SHP77 (cell line): ENCODE measurements around the gene WTAP.
"Not testable (repeated sequence)": the region's sequence is repeated elsewhere in the genome, so short reads cannot be mapped to it uniquely, and the experiment has no call there.

ENCODE experiments used
- DNase-seq, 2 experiments: peaks; one replicate each; lab custom pipeline; 2025; lab: John Stamatoyannopoulos, UW

Gene WTAP

GRCh38 chr6:159729598-159730331 is 2.5 kb downstream of the WTAP start:
- DNase-seq = no peak

GRCh38 chr6:159730332-159730676 is 3.0 kb downstream of the WTAP start:
- DNase-seq = no peak

GRCh38 chr6:159732550-159732949 is 5.2 kb downstream of the WTAP start:
- not testable (repeated sequence) for DNase-seq

GRCh38 chr6:159733395-159733794 is 6.1 kb downstream of the WTAP start:
- not testable (repeated sequence) for DNase-seq

GRCh38 chr6:159736908-159737307 is 9.6 kb downstream of the WTAP start:
- DNase-seq = no peak

- no peak for DNase-seq
Observed at GRCh38 chr6:159739341-159739740, 12.0 kb downstream of the WTAP start.

GRCh38 chr6:159742165-159742564 is 14.9 kb downstream of the WTAP start:
- DNase-seq = no peak

GRCh38 chr6:159745081-159745480 is 17.8 kb downstream of the WTAP start:
- DNase-seq = no peak

GRCh38 chr6:159746759-159747158 is 19.5 kb downstream of the WTAP start:
- DNase-seq = no peak

- not testable (repeated sequence) for DNase-seq
Observed at GRCh38 chr6:159748127-159748526, 20.8 kb downstream of the WTAP start.

- no peak for DNase-seq
Observed at GRCh38 chr6:159751448-159751847, 24.1 kb downstream of the WTAP start.

- DNase-seq = no peak
Observed at GRCh38 chr6:159753081-159753872, 26.0 kb downstream of the WTAP start.

- DNase-seq = no peak
Observed at GRCh38 chr6:159754401-159754800, 27.1 kb downstream of the WTAP start.

GRCh38 chr6:159754959-159755914 is 27.9 kb downstream of the WTAP start:
- DNase-seq = no peak

- DNase-seq = no peak
Observed at GRCh38 chr6:159756508-159756907, 29.2 kb downstream of the WTAP start.

- no peak for DNase-seq
Observed at GRCh38 chr6:159758031-159759001, 31.0 kb downstream of the WTAP start.

- DNase-seq = no peak
Observed at GRCh38 chr6:159759645-159760044, 32.3 kb downstream of the WTAP start.

- DNase-seq = no peak
Observed at GRCh38 chr6:159760602-159761057, 33.3 kb downstream of the WTAP start.

GRCh38 chr6:159761129-159761872 is 34.0 kb downstream of the WTAP start:
- DNase-seq = peak in 1 of 2 experiments; percentile 60
